Pancreas (tissue), 10 donors: Measurements from ENCODE around the gene NIPSNAP2. TPM values are rescaled to one million over a fixed set of nuclear protein-coding genes. Genes with fewer than 3 reads are reported as not detected.
"Not testable (repeated sequence)": the region's sequence is repeated elsewhere in the genome, so short reads cannot be mapped to it uniquely, and the experiment has no call there.

ENCODE experiments used
- ATAC-seq, 4 donors: fragments of 200-7000 bp; cut with Tn5 transposase; one replicate each; pipeline versions ENCODE4 v1.8.0 to v1.9.1; 2020; ENCODE audit warnings: mild to moderate bottlenecking in 4 of 4, moderate library complexity in 4 of 4
- DNase-seq, 6 donors: peaks; one replicate each; pipeline ENCODE4 v3.0.0-alpha.2; 2020
- FAIRE-seq: peaks from 2 replicates; lab custom pipeline; 2012; peaks lifted over from hg19 to GRCh38; lab: Jason Lieb, UNC
- H3K27ac ChIP-seq, 4 donors: fragments of 200-600 bp; sonication (generic); 1 replicate in 3 of 4; 2 replicates in 1 of 4; pipeline versions ENCODE4 v1.5.0 to v1.8.0; 2020
- H3K27me3 ChIP-seq, 4 donors: fragments of 200-600 bp; one replicate each; pipeline ENCODE4 v1.8.0; 2021
- H3K36me3 ChIP-seq, 3 donors: fragments of 200-600 bp; sonication (generic) in 1 of 3; one replicate each; pipeline versions ENCODE4 v1.5.0 to v1.8.0; 2020 to 2021
- H3K4me1 ChIP-seq, 3 donors: fragments of 200-600 bp; one replicate each; pipeline ENCODE4 v1.8.0; 2021
- H3K4me3 ChIP-seq, 4 donors: fragments of 200-600 bp; sonication (generic) in 2 of 4; one replicate each; pipeline versions ENCODE4 v1.5.0 to v1.8.0; 2020 to 2021
- H3K9me3 ChIP-seq, 4 donors: fragments of 200-600 bp; one replicate each; pipeline ENCODE4 v1.8.0; 2021
- CTCF ChIP-seq, 4 donors: fragments of 200-600 bp; sonication (generic) in 3 of 4; IDR thresholded peaks; one replicate each; pipeline versions ENCODE4 v1.5.0 to v1.8.0; 2021; ENCODE audit warnings: antibody characterized with exemption in 4 of 4
- WGBS, 2 donors: extraction: QIAGEN DNeasy Blood & Tissue Kit; methylation state at CpG; one replicate each; pipeline ENCODE4 v1.1.7; 2013; 5-methylcytosine and 5-hydroxymethylcytosine counted together
- intact Hi-C, 3 donors: fragments of 100-400 bp; cut with DNase I; formaldehyde crosslinking; loops; one replicate each; pipeline versions ENCODE4 v1.11.1 to v1.14.2; 2022
- polyA plus RNA-seq, 2 donors: library from polyadenylated mRNA; stranded (reverse); fragments of 200-250 nt; gene quantifications; one replicate each; pipeline ENCODE4 v1.2.3, GENCODE V29; 2013
- total RNA-seq, 6 donors: library from RNA; stranded (reverse); fragmentation: NEBNext Ultra II Directional in 4 of 6; extraction: Animal tissue kit (Norgen Biotek cat#: 25700) in 4 of 6; gene quantifications; one replicate each; pipeline versions ENCODE4 v1.2.1 to v1.2.4, GENCODE V29; 2021 to 2023
- donor health status: healthy with polysubstance abuse.
- donor health status: DM: no; HTN: no; CAD: no; lungs with moderate emphysema.
- donor health status: DM: no; HTN: no; CAD: no.
- donor health status: control.
- donor health status: control.
- donor health status: Bipolar disorder and iron deficiency.
- donor health status: DM: yes; HTN: yes; CAD: no.
- donor health status: DM: no; HTN: no; CAD: no.
- donor health status: DM: no; HTN: no; CAD: no.
- donor health status: DM: yes; HTN: yes; CAD: no.

Gene NIPSNAP2
- total and polyA plus RNA-seq, 8 donors: 18.7 to 37.5 (median 25.8) TPM

DNA sequence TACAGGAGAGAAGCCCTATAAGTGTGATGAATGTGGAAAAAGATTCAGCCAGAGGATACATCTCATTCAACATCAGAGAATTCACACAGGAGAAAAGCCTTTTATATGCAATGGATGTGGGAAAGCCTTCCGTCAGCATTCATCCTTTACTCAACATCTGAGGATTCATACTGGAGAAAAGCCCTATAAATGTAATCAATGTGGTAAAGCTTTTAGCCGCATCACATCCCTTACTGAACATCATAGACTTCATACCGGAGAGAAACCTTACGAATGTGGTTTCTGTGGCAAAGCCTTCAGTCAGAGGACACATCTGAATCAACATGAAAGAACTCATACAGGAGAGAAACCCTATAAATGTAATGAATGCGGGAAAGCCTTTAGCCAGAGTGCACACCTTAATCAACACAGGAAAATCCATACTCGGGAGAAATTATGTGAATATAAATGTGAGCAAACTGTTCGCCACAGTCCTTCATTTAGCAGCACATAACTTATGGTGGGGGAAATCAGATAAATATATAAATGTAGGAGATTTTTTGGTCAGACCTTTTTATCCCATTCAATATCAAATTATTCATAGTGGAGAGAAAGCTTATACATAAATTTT, 24.8 kb upstream of the NIPSNAP2 start:
- Histone ChIP-seq H3K36me3 (peaks cover 0 to 6% (median 5%) of the 10 kb centered on the region in 3 donors), H3K4me1 (no peaks in the 10 kb centered on the region), H3K27me3 (no peaks in the 10 kb centered on the region), H3K9me3 (peaks cover 0 to 9% (median 3%) of the 10 kb centered on the region in 4 donors), H3K27ac (no peak overlapping the region), H3K4me3 (no peak overlapping the region)
- no peak for TF ChIP-seq CTCF (IDR thresholded peaks at IDR 0.05)
- intact Hi-C loops: no loop called here
- FAIRE-seq (no peak), ATAC-seq (no peak), DNase-seq (no peak)
- 88 to 93% methylated on average over 7 of the region's 7 CpGs for WGBS, 2 donors

DNA sequence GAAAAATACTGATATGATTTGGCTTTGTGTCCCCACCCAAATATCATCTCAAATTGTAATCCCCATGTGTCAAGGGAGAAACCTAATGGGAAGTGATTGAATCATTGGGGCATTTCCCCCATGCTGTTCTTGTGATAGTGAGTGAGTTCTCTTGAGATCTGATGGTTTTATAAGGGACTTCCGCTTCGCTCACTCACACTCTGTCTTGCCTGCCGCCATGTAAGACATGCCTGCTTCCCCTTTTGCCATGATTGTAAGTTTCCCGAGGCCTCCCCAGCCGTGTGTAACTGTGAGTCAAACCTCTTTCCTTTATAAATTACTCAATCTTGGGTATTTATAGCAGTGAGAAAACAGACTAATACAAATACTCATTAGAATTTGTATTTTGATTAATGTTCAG, 17.8 kb upstream of the NIPSNAP2 start:
- Histone ChIP-seq H3K27ac (no peak overlapping the region), H3K4me3 (no peak overlapping the region), H3K9me3 (no peaks in the 10 kb centered on the region), H3K27me3 (no peaks in the 10 kb centered on the region), H3K36me3 (no peaks in the 10 kb centered on the region), H3K4me1 (no peaks in the 10 kb centered on the region)
- no peak for FAIRE-seq
- TF ChIP-seq CTCF (IDR thresholded peaks at IDR 0.05): no peak
- ATAC-seq: no peak
- DNase-seq: no peak
- intact Hi-C loops: no loop called here
- 84 to 88% methylated on average over 5 of the region's 5 CpGs for WGBS, 2 donors

DNA sequence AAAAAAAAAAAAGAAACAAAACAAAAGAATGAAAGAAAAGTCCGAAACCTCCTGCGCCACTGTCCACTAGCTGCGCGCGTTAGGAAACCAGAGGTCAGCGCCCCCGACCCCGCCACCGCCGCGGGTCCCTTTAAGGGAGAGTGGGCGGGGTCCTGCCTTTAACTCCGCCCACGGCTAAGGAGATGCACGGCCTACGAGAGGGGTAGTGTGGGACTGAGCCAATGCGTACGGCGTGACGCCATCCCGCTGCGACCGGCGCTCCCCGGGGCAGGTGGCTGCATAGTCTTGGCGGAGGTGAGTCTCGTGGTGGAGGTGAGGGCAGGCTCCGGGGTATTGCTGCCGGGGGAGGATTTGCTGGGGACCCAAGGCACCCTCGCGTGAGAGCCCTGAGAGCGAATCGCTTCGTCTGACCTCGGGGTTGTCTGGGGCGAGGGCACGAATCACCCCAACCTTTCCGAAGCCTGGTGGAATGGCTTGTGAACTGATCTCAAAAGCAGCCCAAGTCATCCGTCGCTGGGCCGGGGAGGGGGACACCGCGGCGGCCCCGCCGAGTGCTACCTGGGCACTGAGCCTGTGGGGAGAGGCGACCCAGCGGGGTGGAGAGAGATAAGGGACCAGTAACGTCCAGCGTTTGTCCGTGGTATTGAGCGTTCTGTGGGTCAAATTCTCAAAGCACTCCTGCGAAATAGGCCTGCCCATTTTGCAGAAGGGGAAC, 12.6 kb upstream of the NIPSNAP2 start, which contains the start of gene MRPS17:
MRPS17 (plus strand) TSS at position 241 of the 715 bp plus-strand sequence. CDS start 1,319 bp downstream, outside the sequence.
- Histone ChIP-seq H3K4me1 (peaks cover 0 to 6% (median 0%) of the 10 kb centered on the region in 3 donors), H3K27me3 (no peaks in the 10 kb centered on the region), H3K36me3 (no peaks in the 10 kb centered on the region), H3K4me3 (peak within 1 kb of the TSS; percentile 59 to 83 (median 68)), H3K9me3 (no peaks in the 10 kb centered on the region), H3K27ac (peak within 1 kb of the TSS; percentile 25 to 74 (median 65))
- ATAC-seq (peak; percentile 100), FAIRE-seq (no peak), DNase-seq (peak; percentile 92 to 96 (median 94))
- intact Hi-C loops: no loop called here
- WGBS, 2 donors: 0 to 1% methylated on average over 53 of the region's 53 CpGs
- TF ChIP-seq CTCF (IDR thresholded peaks at IDR 0.05): no peak

DNA sequence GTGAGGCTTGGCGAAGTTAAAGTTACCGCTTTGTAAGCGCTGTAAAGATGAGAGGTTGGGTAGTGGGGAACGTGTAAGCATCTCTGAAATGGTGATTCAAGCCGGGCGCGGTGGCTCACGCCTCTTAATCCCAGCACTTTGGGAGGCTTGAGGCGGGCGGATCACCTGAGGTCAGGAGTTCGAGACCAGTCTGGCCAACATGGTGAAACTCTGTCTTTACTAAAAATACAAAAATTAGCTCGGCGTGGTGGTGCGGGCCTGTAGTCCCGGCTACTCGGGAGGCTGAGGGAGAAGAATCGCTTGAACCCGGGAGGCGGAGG, 12.1 kb upstream of the NIPSNAP2 start:
- H3K9me3 ChIP-seq, H3K4me1 ChIP-seq, ATAC-seq, H3K27me3 ChIP-seq, DNase-seq, FAIRE-seq, H3K36me3 ChIP-seq, intact Hi-C loops: not testable (repeated sequence)
- Histone ChIP-seq H3K4me3 (peak overlapping the region; percentile 59 to 83 (median 68)), H3K27ac (peak overlapping the region in 3 of 4 donors; percentile 63 to 74 (median 67))
- 29 to 32% methylated on average over 19 of the region's 19 CpGs for WGBS, 2 donors

- FAIRE-seq: no peak
Measured at GRCh38 chr7:55953707-55954475, 10.5 kb upstream of the NIPSNAP2 start.

More at GRCh38 chr7:55953707-55954475, 10.5 kb upstream of the NIPSNAP2 start:
- 86 to 88% methylated on average over 11 of the region's 11 CpGs for WGBS, 2 donors
- no peaks in the 10 kb centered on the region for H3K27me3 ChIP-seq
- H3K36me3 ChIP-seq: no peaks in the 10 kb centered on the region
- no peaks in the 10 kb centered on the region for H3K9me3 ChIP-seq
- no peak overlapping the region for H3K27ac ChIP-seq
- ATAC-seq (no peak), DNase-seq (no peak)
- peaks cover 0 to 6% (median 0%) of the 10 kb centered on the region in 3 donors for H3K4me1 ChIP-seq
- no peak for TF ChIP-seq CTCF (IDR thresholded peaks at IDR 0.05)
- intact Hi-C loops: no loop called here
- H3K4me3 ChIP-seq: no peak overlapping the region
